IMR-90 (cell line): Measurements from ENCODE around the gene ELFN1. TPM values are rescaled to one million over a fixed set of nuclear protein-coding genes. Genes with fewer than 3 reads are reported as not detected.

ENCODE experiments used
- ATAC-seq: fragments of 200-7000 bp; cut with Tn5 transposase; 2 replicates; pipeline ENCODE4 v1.9.1; 2020; ENCODE audit warnings: low read depth, mild to moderate bottlenecking, moderate library complexity
- BruUV-seq: library from RNA; stranded (reverse); fragments of 400-500 nt; replicated peaks from 2 replicates; lab custom pipeline; 2021; lab: Mats Ljungman, UMichigan
- CTCF ChIA-PET: fragments of 300-600 bp; formaldehyde crosslinking; extraction: SDS; loops from one replicate; lab custom pipeline; 2021; ENCODE audit warnings: antibody characterized with exemption; lab: Yijun Ruan, JAX
- POLR2A ChIA-PET: fragments of 300-600 bp; sonication (Branson Sonifier 250); formaldehyde crosslinking; loops from one replicate; lab custom pipeline; 2022; ENCODE audit warnings: antibody characterized with exemption; ENCODE audit not compliant: unreplicated experiment; lab: Charles Lee
- DNase-seq: peaks from one replicate; pipeline ENCODE4 v3.0.0; 2013
- H2AFZ ChIP-seq: replicated peaks from 2 replicates; pipeline ENCODE3; 2013; ENCODE audit warnings: low read length, mild to moderate bottlenecking; ENCODE audit not compliant: poor library complexity
- H2AK5ac ChIP-seq: 2 replicates; pipeline ENCODE4 v1.6.1; 2013; ENCODE audit warnings: low read depth, low read length, inconsistent platforms
- H2AK9ac ChIP-seq: replicated peaks from 2 replicates; pipeline ENCODE3; 2013; ENCODE audit warnings: mild to moderate bottlenecking, low read depth, low read length, moderate library complexity; ENCODE audit not compliant: poor library complexity
- H2BK120ac ChIP-seq: 2 replicates; pipeline ENCODE4 v1.6.1; 2013; ENCODE audit warnings: low read depth, low read length, inconsistent platforms
- H2BK15ac ChIP-seq: 3 replicates; pipeline ENCODE4 v1.6.1; 2013; ENCODE audit warnings: low read depth, low read length, inconsistent platforms
- H2BK20ac ChIP-seq: 2 replicates; pipeline ENCODE4 v1.6.1; 2013; ENCODE audit warnings: low read depth, mild to moderate bottlenecking, inconsistent platforms, low read length, moderate library complexity
- H2BK5ac ChIP-seq: 2 replicates; pipeline ENCODE4 v1.6.1; 2013; ENCODE audit warnings: mild to moderate bottlenecking, low read depth, low read length, inconsistent platforms; ENCODE audit not compliant: poor library complexity, severe bottlenecking
- H3K14ac ChIP-seq: replicated peaks from 2 replicates; pipeline ENCODE4 v1.6.1; 2013; ENCODE audit warnings: low read depth, low read length, inconsistent platforms
- H3K18ac ChIP-seq: 2 replicates; pipeline ENCODE4 v1.6.1; 2013; ENCODE audit warnings: low read depth, low read length, control low read depth
- H3K23ac ChIP-seq: 2 replicates; pipeline ENCODE4 v1.6.1; 2013; ENCODE audit warnings: low read depth, low read length, inconsistent platforms
- H3K27ac ChIP-seq: 2 replicates; pipeline ENCODE4 v1.5.1; 2013; ENCODE audit warnings: mild to moderate bottlenecking, control low read depth, low read length; ENCODE audit not compliant: insufficient read depth
- H3K27me3 ChIP-seq: 2 replicates; pipeline ENCODE4 v1.6.1; 2013; ENCODE audit warnings: low read length; ENCODE audit not compliant: control insufficient read depth, insufficient read depth
- H3K36me3 ChIP-seq: 2 replicates; pipeline ENCODE4 v1.6.1; 2013; ENCODE audit warnings: low read length, mixed read lengths; ENCODE audit not compliant: control insufficient read depth, insufficient read depth
- H3K4ac ChIP-seq: 2 replicates; pipeline ENCODE4 v1.6.1; 2013; ENCODE audit warnings: low read depth, low read length, inconsistent platforms
- H3K4me1 ChIP-seq: 2 replicates; pipeline ENCODE4 v1.6.1; 2013; ENCODE audit warnings: low read length, mixed read lengths; ENCODE audit not compliant: control insufficient read depth, insufficient read depth
- H3K4me2 ChIP-seq: 2 replicates; pipeline ENCODE4 v1.6.1; 2013; ENCODE audit warnings: low read depth, mild to moderate bottlenecking, control low read depth, low read length, moderate library complexity
- H3K4me3 ChIP-seq: 2 replicates; pipeline ENCODE4 v1.5.1; 2013; ENCODE audit warnings: low read depth, mild to moderate bottlenecking, control low read depth, low read length, moderate library complexity; ENCODE audit not compliant: insufficient read depth
- H3K56ac ChIP-seq: 2 replicates; pipeline ENCODE4 v1.6.1; 2013; ENCODE audit warnings: low read length, inconsistent platforms; ENCODE audit not compliant: insufficient read depth; ENCODE audit errors: extremely low read depth
- H3K79me1 ChIP-seq, 2 experiments: 2 replicates each; pipeline ENCODE4 v1.6.1; 2013; ENCODE audit warnings: low read length in 2 of 2, inconsistent platforms in 1 of 2, low read depth in 1 of 2
- H3K9ac ChIP-seq: 2 replicates; pipeline ENCODE4 v1.6.1; 2013; ENCODE audit warnings: low read depth, low read length, control low read depth
- H3K9me1 ChIP-seq: 2 replicates; pipeline ENCODE4 v1.6.1; 2013; ENCODE audit warnings: low read length, inconsistent platforms; ENCODE audit not compliant: insufficient read depth
- H3K9me3 ChIP-seq: 2 replicates; pipeline ENCODE4 v1.6.1; 2013; ENCODE audit warnings: low read length; ENCODE audit not compliant: control insufficient read depth, insufficient read depth
- H4K20me1 ChIP-seq: 2 replicates; pipeline ENCODE4 v1.6.1; 2013; ENCODE audit warnings: low read length, inconsistent platforms; ENCODE audit not compliant: insufficient read depth
- H4K5ac ChIP-seq: 2 replicates; pipeline ENCODE4 v1.6.1; 2013; ENCODE audit warnings: mild to moderate bottlenecking, low read depth, low read length, control low read depth
- H4K8ac ChIP-seq, 2 experiments: 2 replicates each; pipeline ENCODE4 v1.6.1; 2013; ENCODE audit warnings: low read depth in 2 of 2, low read length in 2 of 2, control low read depth in 1 of 2, inconsistent platforms in 1 of 2
- H4K91ac ChIP-seq: 2 replicates; pipeline ENCODE4 v1.6.1; 2013; ENCODE audit warnings: low read depth, low read length, inconsistent platforms; ENCODE audit not compliant: insufficient read depth
- NFE2L2 ChIP-seq: fragments of 150-350 bp; IDR thresholded peaks from 2 replicates; pipeline ENCODE4 v1.6.1; 2016; ENCODE audit warnings: low read depth, mild to moderate bottlenecking, low read length
- USF2 ChIP-seq: fragments of 150-350 bp; IDR thresholded peaks from 2 replicates; pipeline ENCODE4 v1.6.1; 2017; ENCODE audit warnings: mild to moderate bottlenecking, antibody characterized with exemption, low read length, low read depth
- WGBS, 2 experiments: methylation state at CpG; one replicate each; pipeline versions ENCODE4 v1.1.5 to v1.1.7; 2013; ENCODE audit warnings: missing lambda C conversion rate in 2 of 2; ENCODE audit not compliant: insufficient read length in 1 of 2; ENCODE audit errors: extremely low coverage in 2 of 2; 5-methylcytosine and 5-hydroxymethylcytosine counted together
- dilution Hi-C: fragments of 300-500 bp; cut with HindIII; formaldehyde crosslinking; loops from one replicate; pipeline ENCODE4 v1.14.3; 2018; ENCODE audit warnings: low sequenced_read_pairs; ENCODE audit not compliant: unreplicated experiment
- in situ Hi-C: fragments of 300-500 bp; cut with MboI; formaldehyde crosslinking; loops from 3 replicates; pipeline ENCODE4 v1.14.3; 2019; ENCODE audit warnings: low sequenced_read_pairs, inconsistent platforms, mixed read lengths
- intact Hi-C: fragments of 100-400 bp; cut with micrococcal nuclease; formaldehyde crosslinking; loops from 2 replicates; pipeline ENCODE4 v1.10.0; 2022
- polyA plus RNA-seq, 3 experiments: library from polyadenylated mRNA; depleted of rRNA; stranded (reverse); fragments of >200 nt; gene quantifications; 2 replicates each; pipeline ENCODE4 v1.2.3, GENCODE V29; 2012; ENCODE audit warnings: low replicate concordance in 1 of 3
- total RNA-seq: library from RNA; depleted of rRNA; stranded (reverse); fragments of >200 nt; gene quantifications from 2 replicates; pipeline ENCODE4 v1.2.3, GENCODE V29; 2012

Gene ELFN1
- total and polyA plus RNA-seq, 2 of the 4 experiments (the other 2 are of a cell fraction) = 1.6 to 5.2 TPM

GRCh38 chr7:1733206-1733907 lies 63.3 kb downstream of the ELFN1 start:
- no TSS peak for BruUV-seq
- H4K91ac ChIP-seq = no peak overlapping the region
- no peak overlapping the region for H3K4me2 ChIP-seq
- H2AK5ac ChIP-seq = no peak overlapping the region
- no peak overlapping the region for H3K14ac ChIP-seq
- no peak overlapping the region for H3K56ac ChIP-seq
- H3K4ac ChIP-seq = no peak overlapping the region
- H2BK5ac ChIP-seq = no peak overlapping the region
- peaks cover 13% of the 10 kb centered on the region for H3K27me3 ChIP-seq
- TF ChIP-seq USF2 (no peak), NFE2L2 (no peak)
- H3K36me3 ChIP-seq = no peaks in the 10 kb centered on the region
- H3K4me3 ChIP-seq = no peak overlapping the region
- no peak overlapping the region for H4K8ac ChIP-seq
- no peaks in the 10 kb centered on the region for H3K9me1 ChIP-seq
- WGBS, 2 experiments = no CpG with 5 or more reads among the region's 19 CpGs
- no peak overlapping the region for H2AK9ac ChIP-seq
- no peak overlapping the region for H3K18ac ChIP-seq
- H3K79me1 ChIP-seq = no peaks in the 10 kb centered on the region
- ChIA-PET CTCF (no interaction called here), POLR2A (no interaction called here)
- in situ Hi-C loops (no loop called here), dilution Hi-C loops (no loop called here), intact Hi-C loops (no loop called here)
- H2BK15ac ChIP-seq = no peak overlapping the region
- H3K9me3 ChIP-seq = peaks cover 15% of the 10 kb centered on the region
- DNase-seq (no peak), ATAC-seq (no peak)
- H4K20me1 ChIP-seq = no peaks in the 10 kb centered on the region; the same call in 1 of the 2 replicates
- no peak overlapping the region for H4K5ac ChIP-seq
- no peak overlapping the region for H3K23ac ChIP-seq
- H2BK120ac ChIP-seq = no peak overlapping the region
- no peaks in the 10 kb centered on the region for H3K4me1 ChIP-seq
- H3K9ac ChIP-seq = no peak overlapping the region
- H2BK20ac ChIP-seq = no peak overlapping the region
- no peak overlapping the region for H2AFZ ChIP-seq
- no peak overlapping the region for H3K27ac ChIP-seq
